ENCODE results near the gene SIRT6.
A peak's percentile ranks its signal among the peaks of the same experiment; 100 is the strongest.
"Not testable (repeated sequence)": the region's sequence is repeated elsewhere in the genome, so short reads cannot be mapped to it uniquely, and the experiment has no call there.

Gene SIRT6

GRCh38 chr19:4182084-4182810, at the start of gene SIRT6, which contains the start of gene ANKRD24:
Gene SIRT6, minus strand, starts transcription at chr19:4182563. Its CDS starts 24 bp downstream, at chr19:4182539.
Gene ANKRD24, plus strand, starts transcription at chr19:4182689. Its CDS starts 3,737 bp downstream, at chr19:4186426.
- peak; percentile 93 for DNase-seq

- DNase-seq = not testable (repeated sequence)
Measured at GRCh38 chr19:4232139-4232538, 49.8 kb upstream of the SIRT6 start.

DNA sequence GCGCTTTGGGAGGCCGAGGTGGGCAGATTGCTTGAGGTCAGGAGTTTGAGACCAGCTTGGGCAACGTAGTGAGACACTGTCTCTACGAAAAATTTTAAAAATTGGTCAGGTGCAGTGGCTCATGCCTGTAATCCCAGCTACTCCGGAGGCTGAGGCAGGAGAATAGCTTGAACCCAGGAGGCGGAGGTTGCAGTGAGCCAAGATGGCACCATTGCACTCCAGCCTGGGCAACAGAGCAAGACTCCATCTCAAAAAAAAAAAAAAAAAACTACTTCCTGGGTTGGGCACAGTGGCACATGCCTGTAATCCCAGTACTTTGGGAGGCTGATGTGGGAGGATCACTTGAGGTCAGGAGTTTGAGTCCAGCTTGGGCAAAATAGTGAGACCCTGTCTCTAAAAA, 49.2 kb upstream of the SIRT6 start:
- not testable (repeated sequence) for DNase-seq

- not testable (repeated sequence) for DNase-seq
Measured at GRCh38 chr19:4230237-4230636, 47.9 kb upstream of the SIRT6 start.

DNA sequence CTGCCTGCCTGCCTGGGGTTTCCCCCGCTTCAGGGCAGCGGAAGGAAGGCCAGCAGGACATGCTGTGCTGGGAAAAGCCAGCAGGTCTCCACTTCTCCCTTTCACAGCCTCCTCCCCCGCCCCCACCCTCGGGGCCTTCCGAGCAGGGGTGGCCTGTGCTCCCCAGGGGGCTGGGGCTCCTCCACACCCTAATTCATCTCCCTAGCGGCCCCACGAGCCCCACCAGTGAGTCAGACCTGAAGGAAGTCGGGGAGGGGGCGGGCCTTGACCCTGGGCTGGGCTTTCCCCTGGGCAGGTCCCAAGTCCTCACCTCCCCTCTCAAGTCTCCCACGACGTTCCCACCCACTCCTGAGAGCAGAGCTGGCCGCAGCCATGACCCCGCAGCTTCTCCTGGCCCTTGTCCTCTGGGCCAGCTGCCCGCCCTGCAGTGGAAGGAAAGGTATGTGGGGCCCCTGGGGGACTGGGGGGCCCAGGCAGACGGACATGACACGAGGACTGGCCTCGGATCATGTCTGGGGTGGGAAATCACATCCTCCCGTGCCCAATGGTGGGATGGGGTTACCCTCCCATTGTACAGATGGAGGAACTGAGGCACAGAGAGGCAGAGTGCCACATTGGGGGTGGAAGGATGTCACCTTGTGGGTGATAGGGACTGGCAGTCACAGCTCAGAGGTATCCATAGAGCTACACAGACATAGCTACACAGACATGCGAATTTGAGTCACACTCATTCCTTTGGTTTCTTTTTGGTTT, 47.0 kb upstream of the SIRT6 start, which contains the start of gene EBI3:
EBI3 (plus strand) TSS at position 345 of the 753 bp plus-strand sequence; CDS start at position 373, 28 bp downstream.
- no peak for DNase-seq

DNA sequence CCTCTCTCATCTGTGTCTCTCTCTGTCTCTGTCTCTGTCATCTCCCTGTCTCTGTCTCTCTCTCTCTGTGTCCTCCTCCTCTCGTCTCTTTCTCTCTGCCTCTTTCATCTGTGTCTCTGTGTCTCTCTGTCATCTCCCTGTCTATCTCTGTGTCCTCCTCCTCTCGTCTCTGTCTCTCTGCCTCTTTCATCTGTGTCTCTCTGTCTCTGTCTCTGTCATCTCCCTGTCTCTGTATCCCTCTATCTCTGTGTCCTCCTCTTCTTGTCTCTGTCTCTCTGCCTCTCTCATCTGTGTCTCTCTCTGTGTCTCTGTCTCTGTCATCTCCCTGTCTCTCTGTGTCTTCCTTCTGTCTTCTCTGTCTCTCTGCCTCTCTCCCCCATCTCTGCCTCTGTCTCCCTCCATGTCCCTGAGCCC, 46.4 kb upstream of the SIRT6 start:
- no peak for DNase-seq

DNA sequence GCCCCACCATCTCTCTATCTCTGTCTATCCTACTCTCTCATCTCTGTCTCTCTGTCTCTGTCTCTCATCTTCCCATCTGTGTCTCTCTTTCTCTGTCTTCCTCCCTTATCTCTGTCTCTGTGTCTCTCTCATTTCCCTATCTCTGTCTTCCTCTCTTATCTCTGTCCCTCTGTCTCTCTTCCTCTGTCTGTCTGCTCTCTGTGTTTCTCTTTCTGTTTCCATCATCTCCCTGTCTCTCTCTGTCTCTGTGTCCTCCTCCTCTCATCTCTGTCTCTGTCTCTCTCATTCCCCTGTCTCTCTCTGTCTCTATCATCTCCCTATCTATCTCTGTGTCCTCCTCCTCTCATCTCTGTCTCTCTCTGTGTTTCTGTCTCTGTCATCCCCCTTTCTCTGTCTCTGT, 45.4 kb upstream of the SIRT6 start:
- DNase-seq = no peak

GRCh38 chr19:4225885-4226284, 43.5 kb upstream of the SIRT6 start:
- DNase-seq = no peak

GRCh38 chr19:4224470-4224869, 42.1 kb upstream of the SIRT6 start:
- no peak for DNase-seq

DNA sequence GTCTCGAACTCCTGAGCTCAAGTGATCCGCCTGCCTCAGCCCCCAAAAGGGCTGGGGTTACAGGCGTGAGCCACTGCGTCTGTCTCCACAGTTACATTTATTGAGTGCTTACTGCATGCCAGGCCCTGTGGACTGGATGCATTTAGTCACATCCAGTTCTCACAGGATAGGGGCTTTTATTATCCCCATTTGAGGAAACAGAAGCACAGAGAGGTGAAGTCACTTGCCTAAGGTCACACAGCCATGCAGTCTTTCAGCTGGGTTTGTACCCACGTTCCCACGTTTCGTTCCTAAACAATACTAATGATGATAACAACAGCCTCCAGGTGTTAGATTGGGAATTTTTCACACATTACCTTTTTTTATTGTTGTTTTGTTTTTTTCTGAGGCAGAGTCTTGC, 37.8 kb upstream of the SIRT6 start:
- no peak for DNase-seq

GRCh38 chr19:4218523-4218922, 36.2 kb upstream of the SIRT6 start:
- not testable (repeated sequence) for DNase-seq

DNA sequence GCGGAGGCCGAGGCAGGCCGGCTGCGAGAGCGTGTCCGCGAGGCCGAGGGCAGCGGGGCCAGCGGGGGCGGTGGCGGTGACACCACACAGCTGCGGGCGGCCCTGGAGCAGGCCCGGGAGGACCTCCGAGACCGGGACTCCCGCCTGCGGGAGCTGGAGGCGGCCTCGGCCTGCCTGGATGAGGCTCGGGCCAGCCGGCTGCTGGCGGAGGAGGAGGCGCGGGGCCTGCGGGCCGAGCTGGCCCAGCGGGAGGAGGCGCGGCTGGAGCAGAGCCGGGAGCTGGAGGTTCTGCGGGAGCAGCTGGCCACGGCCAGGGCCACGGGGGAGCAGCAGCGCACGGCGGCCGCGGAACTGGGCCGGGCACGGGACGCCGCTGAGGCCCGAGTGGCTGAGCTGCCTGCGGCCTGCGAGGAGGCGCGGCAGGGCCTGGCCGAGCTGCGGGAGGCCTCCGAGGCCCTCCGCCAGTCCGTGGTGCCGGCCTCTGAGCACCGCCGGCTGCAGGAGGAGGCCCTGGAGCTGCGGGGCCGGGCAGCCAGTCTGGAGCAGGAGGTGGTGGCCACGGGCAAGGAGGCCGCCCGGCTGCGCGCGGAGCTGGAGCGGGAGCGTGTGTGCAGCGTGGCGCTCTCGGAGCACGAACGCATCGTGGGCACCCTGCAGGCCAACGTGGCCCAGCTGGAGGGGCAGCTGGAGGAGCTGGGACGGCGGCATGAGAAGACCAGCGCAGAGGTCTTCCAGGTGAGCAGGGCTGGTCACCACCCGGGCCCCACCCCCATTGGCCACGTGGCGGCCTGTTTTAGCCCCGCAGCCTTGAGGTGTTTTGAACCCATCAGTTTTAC, 35.3 kb upstream of the SIRT6 start:
- no peak for DNase-seq

- no peak for DNase-seq
Measured at GRCh38 chr19:4216846-4217245, 34.5 kb upstream of the SIRT6 start.

- DNase-seq = no peak
Measured at GRCh38 chr19:4215807-4216206, 33.4 kb upstream of the SIRT6 start.

DNA sequence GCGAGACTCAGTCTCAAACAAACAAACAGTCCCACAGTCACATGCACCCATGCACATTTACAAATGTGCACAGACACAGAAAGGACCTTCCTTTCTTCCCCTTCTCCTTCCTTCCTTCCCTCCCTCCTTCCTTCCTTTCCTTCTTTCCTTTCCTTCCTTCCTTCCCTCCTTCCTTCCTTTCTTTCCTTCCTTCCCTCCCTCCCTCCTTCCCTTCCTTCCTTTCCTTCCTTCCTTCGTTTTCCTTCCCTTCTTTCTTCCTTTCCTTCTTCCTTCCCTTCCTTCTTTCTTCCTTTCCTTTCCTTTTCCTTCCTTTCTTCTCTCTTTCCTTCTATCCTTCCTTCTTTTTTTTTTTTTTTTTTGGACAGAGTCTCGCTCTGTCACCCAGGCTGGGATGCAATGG, 30.8 kb upstream of the SIRT6 start:
- no peak for DNase-seq

DNA sequence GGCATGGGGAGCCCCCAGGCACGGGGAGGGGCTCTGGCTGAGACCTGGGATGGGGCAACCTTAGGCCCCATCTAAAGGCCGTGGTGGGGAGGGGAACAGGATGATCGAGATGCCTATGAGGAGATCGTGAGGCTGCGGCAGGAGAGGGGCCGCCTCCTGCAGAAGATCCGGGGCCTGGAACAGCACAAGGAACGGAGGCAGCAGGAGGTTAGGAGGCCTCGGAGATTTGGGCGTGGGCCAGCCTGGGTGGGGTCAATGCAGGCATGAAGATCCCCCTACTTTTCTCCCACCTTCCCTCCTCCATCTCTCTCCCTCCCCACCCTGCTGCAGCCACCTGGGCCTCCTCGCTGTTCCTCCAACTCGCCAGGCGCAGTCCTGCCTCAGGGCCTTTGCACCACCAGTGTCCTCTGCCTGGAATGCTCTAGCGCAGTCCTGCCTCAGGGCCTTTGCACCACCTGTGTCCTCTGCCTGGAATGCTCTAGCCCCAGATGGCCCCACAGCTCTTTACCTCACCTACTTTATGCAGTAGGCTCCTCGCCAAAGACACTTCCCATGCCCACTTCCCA, 27.9 kb upstream of the SIRT6 start:
- DNase-seq = no peak

- DNase-seq = no peak
Measured at GRCh38 chr19:4208385-4209094, 26.2 kb upstream of the SIRT6 start.

GRCh38 chr19:4206818-4207484, 24.6 kb upstream of the SIRT6 start:
- no peak for DNase-seq

- DNase-seq = no peak
Measured at GRCh38 chr19:4201798-4202197, 19.4 kb upstream of the SIRT6 start.

DNA sequence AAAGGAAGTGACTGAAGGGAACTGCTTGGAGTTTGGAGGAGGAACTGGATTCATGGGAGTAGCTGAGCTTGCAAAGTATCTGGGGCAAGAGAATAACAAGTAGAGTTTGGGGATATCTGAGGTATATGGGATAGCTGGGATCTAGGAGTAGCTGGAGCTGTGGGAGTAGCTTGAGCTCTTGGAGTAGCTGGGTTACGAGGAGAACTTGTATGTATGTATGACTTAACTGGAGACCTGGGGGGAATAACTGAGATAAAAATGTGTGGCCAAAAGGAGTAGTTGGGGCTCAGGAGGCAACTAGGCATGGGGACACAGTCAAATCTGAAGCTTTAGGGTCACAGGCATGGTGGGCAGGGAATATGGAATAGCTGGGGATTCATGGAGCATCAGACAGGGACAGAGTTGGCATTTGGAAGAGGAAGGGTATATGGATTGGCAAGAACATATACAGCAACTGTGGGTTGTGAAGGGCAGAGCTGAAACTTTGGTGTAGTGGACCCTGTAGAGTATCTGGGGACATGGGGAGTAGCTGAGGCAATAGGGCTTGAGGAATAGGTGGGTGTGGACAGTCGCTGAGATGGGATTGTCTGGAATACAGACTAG, 18.7 kb upstream of the SIRT6 start:
- no peak for DNase-seq

GRCh38 chr19:4199699-4200293, 17.4 kb upstream of the SIRT6 start:
- DNase-seq = no peak
